HUDEP-2 (cell line): Measurements from ENCODE around the gene FBN1.

Experiments used
- DNase-seq, 76 experiments: peaks; one replicate each; lab custom pipeline; 2025; ENCODE audit not compliant: unreplicated experiment in 76 of 76; lab: John Stamatoyannopoulos, UW

Gene FBN1

DNA sequence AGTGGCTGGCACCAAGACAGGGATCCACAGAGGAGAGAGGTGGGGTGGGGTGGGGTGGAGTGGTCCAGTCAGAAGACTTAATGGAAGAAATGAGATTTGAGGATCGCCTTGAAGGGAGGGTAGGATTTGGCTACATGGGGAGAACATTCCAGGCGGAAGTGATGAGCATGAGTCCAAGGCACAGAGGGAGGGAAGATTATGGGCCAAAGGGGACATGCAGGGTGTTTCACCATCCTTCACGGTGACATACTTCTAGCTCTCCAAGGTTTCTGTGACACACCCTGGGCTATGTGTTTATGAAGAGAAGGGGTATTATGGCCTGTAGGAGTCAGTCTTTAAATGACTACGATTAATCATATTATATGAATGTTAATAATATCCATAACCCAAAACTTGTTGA is 7.7 kb upstream of the FBN1 start:
- DNase-seq: no peak

DNA sequence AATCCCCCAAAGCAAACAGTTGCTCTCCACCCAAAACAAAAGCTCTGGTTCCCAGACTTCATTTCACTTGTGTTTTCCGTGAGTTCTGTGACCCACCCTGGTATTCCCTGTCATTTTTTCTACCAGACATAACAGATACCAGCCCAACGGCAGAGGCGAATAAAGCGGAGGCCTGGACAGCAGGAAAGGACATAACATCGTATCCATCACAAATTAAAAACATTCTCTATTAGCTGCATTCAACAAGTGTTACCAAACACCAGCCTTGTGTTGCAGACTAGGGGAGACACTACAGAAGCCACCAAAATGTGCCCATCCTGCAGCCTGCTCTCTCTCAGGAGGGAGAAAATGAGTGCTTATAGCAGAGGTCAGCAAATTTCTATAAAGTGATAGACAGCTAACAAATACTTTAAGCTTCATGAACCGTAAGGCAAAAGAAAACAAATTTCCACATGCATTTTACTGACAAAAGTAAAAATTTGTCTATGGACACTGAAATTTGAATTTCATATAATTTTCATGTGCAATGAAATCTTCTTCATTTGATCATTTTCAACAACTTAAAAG is 7.1 kb upstream of the FBN1 start:
- no peak for DNase-seq

DNA sequence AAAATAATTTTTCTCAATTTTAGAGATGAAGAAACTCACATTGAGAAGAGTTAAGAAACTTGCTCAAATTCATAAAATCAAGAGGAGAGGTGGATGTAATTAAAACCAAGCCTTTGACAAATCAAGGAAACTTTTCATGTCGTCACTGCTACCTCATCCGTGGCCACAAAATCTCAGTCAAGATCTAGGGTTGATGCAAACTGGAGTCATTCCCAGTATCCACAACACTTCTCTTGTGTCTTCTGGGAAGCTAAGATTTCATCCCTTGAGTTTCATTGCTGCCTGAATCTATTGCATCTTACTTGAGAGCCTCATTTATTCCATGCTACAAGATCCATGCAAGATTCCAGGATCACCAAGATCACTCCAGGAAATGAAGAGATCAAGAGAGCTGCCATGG is 5.4 kb upstream of the FBN1 start:
- no peak for DNase-seq

DNA sequence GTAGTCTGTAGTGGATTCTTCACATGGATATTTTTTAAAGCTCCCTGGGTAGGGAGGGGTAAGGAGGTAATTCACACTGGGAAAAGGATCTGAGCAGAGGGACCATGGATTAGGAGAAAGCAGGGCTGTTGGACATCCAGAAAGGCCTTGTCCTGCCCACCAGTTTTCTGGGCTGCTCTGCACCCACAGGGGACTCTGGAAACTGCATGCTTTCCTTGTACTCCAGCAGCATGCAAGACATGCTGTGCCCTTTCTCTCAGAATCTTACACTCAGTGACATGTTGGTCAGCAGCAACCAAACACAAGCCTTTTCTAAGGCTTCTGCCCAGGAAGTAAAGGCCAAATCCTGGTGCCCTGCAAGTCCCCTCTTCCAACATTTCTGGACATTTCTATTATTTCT is 2.5 kb upstream of the FBN1 start:
- DNase-seq: peak in 3 of 76 experiments; percentile 6 to 11 (median 7)

DNA sequence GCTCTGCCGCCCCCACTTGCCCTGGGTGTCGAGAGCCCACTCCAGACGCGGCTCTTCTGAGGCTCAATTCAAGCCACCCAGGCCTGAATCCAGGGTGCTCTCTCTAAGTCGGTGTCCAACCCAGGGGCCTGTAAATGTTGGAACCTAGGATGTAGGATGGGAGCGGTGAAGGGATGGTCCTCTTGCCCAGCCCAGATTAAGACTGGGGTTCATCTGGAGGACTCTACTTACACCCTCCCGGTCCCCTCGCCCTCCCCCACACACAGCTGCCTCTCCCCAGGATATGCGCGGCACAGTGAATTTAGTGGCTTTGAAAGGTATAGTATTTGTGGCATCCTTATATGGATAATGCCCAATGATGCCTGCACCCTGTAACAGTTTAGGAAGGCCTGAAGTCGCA is 822 bp upstream of the FBN1 start:
- DNase-seq: no peak

DNA sequence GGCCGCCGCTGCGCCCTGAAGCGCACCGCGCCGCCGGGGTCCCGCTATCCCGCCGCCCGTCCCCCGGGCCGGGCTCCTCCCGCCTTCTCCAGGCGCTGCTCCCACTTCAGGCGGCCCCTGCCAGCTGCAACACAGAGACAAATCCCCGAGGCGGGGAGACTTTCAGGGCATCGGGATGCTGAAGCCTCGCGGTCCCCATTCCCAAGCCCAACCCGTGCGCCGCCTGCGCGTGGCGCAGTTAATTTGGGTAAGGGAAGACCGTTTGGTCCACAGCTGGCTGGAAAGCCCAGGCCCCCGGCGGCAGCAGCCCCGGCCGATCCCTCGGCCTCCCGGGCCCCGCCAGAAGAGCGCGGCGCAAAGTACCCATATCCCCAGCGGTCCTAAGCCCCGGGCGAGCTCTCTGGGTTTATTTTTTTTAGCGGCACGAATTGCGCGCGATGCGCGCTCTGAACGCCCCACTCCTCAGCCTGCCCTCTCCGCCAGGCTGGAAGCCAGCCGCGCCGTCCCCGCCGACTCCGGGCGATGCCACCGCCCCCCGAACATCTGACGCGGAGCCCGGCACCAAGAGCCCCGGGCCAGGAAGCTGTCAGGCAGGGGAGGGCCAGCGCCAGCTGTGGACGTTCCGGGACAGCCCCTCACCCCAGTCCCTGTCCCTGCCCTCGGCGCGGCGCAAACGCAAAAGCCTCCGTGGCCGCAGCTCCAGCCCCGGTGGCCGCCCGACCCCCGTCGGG is 517 bp downstream of the FBN1 start:
- peak in 28 of 76 experiments; percentile 13 to 61 (median 34) for DNase-seq

DNA sequence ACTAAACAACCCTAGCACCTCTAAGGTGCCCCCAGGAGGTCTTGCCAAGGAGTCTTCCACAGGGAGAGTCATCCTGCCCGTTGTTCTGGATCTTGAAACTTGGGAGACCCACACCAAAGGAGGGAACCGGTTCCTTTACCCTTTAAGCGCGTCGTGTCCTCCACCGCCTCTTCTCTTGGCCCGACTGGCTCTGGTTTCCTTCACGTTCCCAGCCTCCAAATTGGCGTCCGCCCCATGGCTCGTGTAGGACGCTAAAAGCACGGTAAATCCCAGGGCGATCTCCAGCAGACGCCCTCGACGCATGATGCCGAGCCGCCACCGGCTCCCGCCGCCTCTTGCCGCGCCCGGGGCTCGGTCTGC is 1.1 kb downstream of the FBN1 start:
- peak in 12 of 76 experiments; percentile 12 to 51 (median 27) for DNase-seq

DNA sequence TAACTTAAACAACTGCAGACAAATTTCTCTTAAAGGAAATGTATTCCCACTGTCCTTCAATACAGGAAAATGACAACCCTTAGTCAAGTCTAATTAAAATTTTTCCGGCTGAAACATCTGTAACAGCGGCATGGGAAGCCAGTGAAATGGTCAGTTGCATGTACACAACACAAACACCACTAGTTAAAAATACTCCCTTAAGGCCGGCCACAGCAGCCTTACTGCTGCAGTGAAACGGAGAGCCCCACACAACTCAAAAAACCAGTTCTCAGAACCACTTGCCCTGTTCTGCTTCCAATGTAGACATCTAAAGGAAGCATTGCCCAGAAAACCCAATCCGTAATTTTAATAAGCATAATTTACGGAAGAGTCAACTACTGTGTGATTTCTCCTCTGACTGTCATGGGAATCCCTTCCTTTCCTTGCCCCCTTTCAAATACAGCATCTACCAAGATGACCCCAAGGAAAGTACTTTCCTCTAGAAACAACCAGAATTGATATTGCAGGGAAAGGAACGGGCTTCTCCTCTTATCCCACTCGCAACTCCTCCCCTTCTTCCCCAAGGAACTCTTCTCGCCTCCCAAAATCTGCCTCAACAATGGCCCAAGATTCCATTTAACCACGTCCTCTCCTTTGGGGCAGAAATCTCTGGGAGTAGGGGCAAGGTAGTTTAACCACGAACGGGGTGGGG is 1.6 kb downstream of the FBN1 start:
- DNase-seq: no peak

DNA sequence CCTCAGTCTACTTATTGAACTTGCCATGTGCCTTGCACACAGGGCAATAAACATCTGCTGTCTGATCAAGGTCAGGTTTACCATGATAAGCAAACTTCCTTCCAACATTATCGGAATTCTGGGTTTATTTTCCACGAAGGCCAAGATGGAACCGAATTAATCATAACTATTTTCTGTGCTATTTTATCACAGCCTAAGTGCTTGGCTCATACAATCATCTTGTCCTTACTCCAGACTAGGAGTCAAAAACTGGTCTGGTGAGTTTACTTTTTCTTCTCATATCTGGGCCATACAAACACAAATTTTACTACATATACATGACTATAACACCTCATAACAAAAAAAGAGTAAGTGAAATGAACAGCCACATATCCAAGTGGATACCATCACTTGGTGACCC is 2.3 kb downstream of the FBN1 start:
- no peak for DNase-seq

DNA sequence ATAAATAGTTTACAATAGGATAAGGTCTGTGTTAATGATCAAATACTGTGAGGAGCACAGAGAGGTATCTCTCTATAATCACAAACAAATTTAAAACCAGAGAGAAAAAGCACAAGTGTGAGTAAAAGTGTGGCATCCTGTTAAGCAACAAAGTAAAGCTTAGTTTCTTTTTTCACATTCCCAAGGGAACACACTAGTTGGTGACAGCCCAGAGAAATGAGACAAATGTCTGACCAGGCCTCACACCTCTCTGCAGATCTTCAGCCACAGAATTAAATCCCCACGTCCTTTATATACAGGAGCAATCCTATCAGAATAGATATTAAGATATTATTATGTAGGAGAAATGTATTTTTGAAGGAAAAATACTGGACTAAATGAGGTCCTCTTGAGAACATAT is 2.7 kb downstream of the FBN1 start:
- no peak for DNase-seq

DNA sequence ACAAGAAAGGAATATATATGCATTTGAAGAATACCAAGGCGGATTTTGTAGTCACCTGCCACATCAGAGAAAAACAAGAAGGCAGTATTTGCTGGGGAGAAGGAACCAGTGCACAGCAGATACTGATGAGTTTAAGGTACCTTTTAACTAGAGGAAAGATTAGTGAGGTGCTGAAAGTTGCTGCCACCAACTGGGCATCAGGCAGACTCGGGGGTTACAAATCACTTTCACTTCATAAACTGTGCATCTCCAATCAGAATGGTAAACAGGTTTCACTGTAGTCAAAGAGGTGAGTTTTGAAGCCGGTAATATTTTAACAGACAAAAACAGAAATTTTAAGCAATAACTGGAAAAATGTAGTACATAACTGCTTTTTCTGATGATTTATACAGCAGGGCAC is 4.1 kb downstream of the FBN1 start:
- peak in 24 of 76 experiments; percentile 6 to 54 (median 23) for DNase-seq

DNA sequence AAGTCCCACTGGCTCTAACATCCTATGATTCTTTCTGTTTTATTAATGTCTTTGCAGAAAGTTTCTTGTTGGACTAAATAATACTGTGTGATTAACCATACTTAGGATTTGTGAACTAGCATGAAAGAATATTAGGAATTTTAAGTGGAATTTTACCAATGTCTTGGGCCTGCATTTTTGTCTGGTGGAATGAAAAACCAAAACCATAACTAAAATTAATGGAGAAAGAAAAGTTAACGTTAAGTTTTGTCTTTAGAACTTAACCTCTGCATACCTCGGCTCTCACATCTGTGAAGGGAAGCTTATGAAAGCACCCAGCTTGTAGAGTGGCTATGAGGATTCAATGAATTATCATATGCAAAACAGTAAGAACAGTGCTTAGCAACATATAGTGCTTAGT is 6.5 kb downstream of the FBN1 start:
- no peak for DNase-seq

DNA sequence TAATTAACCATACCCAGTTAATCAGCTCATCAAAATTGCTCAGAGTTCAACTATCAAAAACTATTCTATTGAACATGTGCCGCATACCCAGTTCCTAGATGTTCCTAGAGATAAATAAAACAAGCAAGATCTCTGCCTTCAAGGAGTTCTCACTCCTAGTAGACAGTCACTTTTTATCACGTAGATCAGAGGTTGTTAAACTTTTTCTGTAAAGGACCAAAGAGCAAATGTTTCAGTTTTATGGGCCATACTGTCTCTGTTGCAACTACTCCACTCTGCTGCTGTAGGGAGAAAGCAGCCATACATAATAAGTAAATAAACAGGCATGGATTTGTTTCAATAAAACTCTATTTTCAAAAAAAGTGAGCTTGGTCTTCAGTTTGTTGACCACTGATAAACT is 7.9 kb downstream of the FBN1 start:
- no peak for DNase-seq

DNA sequence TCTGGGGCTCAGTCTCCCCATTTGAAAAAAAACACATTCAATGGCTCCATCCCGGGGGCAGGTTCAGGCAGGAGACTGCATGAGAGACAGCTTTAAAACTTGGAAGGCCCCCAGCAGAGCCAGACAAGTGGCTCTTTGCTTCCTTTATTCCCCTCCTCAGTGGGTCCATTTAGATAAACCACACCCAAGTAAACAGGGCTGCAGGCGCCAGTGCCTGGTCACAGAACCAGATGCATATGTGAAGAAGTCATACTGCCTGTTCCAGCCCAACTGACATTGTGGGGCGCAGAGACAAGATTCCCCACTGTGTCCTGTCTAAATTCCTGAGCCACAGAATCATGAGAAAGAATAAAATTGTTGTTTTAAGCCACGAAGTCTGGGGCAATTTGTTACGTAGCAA is 9.0 kb downstream of the FBN1 start:
- peak in 1 of 76 experiments; percentile 2 for DNase-seq

DNA sequence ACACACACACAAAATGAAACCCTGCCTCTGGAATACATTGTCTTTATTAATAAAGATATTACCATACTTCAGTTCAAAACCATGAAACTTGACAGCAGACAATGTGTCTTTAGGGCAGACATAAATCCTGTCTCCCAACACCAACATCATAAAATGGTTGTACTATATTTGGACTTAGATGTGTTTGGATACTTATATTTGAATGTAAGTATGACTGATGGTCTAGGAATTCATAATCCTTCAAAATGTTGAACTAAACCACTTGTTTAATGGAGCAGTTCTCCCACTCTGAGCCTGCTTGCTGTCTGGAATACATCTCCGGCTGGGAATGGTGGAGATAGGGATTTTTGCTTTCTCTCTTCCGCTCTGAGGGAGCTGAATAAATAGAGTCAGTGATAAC is 10.6 kb downstream of the FBN1 start:
- DNase-seq: no peak

DNA sequence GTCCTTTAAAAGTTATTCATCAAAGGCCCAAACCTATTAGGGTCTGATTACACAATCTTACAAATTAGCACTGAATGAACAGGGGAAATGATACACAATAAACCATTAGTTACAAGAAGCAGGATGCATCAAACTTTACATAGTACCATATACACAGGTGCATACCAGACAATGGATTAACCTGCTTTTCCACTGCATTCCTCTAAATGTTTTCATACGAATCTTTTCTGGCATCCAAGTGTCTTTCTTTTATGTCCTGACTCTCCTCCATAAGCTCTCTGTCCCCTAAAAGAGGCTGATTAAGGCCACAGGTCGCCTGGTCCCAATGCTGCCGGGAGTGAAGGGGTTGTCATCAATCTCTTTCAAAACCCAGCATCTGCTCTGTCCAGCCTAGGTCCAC is 11.4 kb downstream of the FBN1 start:
- no peak for DNase-seq

DNA sequence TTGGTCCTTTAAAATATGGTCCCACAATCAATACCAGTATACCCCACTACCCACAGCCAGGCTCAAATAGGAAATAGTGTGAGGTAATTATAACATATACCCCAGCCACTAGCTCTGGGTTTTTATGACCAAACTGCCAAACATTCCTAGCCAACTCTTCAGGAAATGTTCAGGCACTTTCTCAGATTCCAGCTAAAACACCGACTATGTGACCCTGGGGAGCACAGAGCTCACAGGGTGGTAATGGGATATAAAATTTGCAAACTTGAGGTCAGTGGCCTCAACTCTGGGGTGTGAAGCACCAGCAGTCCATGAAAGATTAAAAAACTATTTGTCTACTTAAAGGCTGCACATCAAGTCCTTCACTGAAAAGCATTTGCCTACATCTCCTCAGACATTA is 12.9 kb downstream of the FBN1 start:
- no peak for DNase-seq

DNA sequence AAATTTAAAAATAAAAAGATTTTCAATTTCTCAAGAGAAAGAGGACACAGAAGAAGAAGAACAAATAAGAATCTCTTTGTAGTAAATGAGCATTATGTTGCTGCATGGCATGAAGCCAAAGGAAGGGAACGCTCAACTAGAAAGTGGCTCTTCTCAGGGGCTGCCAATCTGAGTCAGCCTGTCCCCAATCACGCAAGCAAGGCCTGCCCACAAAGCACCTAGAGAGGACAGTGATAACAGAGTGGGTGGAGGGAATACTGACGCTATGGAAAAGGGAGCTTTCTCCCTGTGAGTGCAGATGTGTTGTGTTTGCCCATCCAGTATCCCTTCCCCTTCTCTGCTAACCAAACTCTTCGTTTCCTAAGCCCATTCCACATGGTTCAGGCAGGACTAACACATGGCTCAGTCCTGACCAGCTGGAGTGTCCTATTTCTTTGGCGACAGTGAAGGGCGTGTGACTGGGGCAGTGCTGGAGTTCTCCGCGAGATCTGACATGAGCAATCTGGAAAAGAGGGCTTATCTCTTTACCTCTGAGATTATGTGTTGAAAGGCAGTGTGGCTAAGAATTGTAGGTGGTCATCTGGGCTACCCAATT is 14.2 kb downstream of the FBN1 start:
- DNase-seq: peak in 6 of 76 experiments; percentile 4 to 46 (median 28)

DNA sequence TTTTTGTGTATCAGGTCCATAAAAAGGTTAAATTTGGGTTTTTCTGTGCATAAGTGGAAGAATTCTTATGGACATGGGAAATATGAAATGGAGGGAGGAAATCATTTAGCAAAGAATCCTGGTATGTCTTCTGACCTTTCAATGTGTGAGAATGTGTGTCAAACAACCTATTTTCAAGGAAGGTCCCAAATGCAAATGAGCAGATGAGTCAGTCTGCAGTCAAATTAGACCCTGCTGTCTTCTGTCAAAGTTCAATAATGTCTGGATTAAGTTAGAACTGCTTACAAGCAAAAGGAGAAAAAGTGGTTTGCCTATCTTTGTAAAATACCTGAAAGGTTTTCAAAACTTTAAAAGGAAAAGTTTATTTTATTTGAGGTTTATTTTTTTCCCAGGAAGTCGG is 15.3 kb downstream of the FBN1 start:
- no peak for DNase-seq

DNA sequence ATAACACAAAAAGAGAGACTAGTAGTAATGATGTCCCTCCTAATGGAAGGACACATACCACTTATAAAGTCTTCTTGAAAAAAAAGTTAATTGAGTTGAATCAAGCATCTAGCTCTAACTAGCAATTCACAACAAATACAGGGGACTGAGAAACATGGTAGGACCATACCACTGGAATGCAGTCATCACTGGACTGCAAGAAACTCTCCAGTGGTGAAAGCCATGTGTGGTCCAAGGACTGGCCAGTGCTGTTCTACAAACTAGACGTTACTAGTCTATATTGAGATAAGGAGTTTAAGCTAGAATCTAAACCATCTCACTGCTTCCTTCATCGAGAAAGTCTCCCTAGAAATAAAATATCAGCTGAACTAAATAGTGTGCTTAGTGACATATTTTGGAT is 16.7 kb downstream of the FBN1 start:
- no peak for DNase-seq

DNA sequence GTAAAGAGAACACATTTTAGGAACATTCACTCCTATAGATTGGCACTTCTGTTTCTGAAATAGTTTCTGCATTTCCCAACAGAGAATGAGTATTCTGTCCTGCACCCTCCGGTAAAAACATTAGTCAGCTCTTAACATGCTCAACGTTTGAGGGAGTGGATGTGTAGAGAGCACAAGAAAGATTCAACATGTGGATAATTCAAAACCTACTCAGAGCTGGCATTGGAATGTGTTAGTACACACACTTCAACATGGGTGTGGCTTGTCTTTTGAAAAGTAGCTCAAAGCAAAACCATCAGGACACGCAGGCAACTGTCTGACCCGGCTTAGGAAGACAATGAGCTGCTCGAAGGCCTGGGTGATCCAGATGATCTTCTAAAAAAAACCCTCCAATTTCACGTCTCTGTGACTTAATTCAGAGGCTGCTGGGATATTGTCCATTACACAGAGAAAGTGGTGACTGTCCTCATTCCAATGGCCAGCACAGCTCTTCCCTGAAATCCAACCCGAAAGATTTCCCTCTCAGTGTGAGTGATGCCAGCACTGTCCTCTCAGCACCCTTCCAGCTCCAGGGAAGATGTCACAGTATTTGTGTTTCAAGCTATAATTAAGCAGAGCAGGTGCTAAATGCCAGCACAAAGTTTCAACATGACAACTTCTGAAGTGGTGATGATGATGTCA is 18.1 kb downstream of the FBN1 start:
- DNase-seq: no peak
